CD4-positive, alpha-beta T cell treated with Interleukin-4 for 4 hours (primary cell): ENCODE results near the gene SNX17.
"Not testable (repeated sequence)": the region's sequence is repeated elsewhere in the genome, so short reads cannot be mapped to it uniquely, and the experiment has no call there.

Source experiments
- DNase-seq: peaks from one replicate; pipeline ENCODE4 v3.0.0-alpha.2; 2020

SNX17 gene

DNA sequence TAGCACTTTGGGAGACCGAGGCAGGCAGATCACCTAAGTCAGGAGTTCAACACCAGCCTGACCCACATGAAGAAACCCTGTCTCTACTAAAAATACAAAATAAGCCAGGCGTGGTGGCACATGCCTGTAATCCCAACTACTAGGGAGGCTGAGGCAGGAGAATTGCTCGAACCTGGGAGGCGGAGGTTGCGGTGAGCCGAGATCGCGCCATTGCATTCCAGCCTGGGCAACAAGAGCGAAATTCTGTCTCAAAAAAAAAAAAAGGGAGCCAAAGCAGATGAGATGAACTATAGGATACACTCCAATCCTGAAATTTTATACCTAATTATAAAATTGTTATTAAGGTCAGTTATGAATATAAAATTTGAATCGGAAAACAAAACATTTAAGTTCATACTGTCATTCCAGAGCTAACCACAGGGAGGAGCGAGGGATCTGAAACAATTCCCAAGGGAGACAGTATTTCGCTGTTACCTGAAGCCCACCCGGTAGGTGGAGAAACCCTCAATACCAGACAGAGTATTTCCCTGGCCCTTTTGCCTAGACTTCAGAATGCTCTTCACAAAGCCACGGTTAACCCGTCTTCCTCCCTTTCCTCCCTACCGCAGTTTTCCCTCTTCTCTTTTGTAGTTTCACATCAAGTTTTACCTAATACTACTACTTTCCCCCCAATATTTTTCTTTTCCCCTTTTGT, 37.5 kb downstream of the SNX17 start:
- no peak for DNase-seq

DNA sequence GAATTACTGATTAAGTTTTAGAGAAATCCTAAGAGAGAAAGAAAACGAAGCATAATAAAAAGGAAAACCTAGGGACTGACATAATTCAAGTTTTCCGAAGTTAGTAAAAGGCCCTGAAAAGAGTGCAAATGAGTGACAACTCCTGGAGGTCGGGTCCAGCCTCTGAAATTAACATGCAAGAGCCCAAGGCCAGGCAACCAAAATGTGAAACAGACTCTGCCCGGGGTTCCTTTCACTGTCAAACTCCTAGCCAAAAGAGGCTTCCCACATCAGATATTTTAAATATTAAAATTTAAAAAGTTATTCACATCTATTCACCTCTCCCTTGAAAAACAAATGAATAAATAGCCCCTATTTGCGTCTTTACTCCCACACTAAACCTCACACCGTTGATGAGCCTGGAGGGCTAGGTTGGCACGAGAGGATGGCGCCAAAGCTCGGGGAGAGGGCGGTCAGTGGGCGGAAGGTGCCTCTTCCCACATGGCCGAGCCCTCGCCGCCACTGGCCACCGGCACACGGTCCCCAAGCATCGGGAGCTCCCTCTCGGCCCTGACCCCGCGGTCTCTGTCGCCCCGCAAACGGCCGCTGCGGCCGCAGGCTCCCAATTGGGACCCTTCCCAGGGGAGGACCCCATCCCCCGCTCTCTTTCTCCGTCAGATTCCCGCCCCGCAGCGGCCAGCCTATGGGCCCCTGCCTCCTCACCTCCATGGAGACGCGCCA, 38.3 kb downstream of the SNX17 start:
- DNase-seq, result no peak

DNA sequence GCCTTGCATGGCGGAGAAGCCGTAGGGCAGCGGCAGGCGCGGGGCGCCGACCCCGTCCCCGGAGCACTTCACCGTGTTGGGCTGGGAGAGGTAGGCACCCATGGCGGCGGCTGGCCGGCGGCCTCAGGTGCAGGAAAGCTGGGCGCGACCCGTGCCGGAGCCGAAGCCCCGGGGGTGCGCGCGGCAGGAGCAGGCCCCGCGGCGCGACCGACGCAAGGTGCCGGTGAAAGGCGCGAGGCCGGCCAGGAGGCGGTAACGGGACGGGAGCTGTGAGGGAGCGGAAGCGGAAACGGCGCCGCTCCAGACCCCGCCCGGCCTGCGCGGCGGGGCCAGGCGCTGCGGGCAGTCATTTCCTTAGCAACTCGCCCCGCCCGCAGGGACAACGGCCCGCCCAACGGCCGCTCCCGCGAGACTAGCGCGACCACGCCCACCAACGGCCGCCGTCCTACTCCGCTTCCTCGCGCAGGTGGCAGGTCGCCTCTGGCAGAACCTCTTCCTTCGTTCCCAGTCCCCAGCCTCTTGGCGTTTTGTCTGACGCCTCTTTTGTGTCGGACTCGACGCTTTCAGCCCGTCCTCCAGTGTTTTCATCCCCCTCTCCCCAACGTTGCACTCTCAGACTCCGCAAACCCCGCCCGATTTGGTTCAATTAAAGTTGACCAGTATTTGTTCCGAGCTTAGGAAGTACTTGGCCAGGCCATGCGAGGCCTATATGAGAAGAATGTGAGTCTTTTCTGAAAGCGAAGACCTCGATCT, 39.1 kb downstream of the SNX17 start, which contains the start of gene PPM1G:
Gene PPM1G (minus strand): TSS at position 271 of the 753 bp plus-strand sequence. CDS start 169 bp downstream, at position 102.
- peak; percentile 93 for DNase-seq

DNA sequence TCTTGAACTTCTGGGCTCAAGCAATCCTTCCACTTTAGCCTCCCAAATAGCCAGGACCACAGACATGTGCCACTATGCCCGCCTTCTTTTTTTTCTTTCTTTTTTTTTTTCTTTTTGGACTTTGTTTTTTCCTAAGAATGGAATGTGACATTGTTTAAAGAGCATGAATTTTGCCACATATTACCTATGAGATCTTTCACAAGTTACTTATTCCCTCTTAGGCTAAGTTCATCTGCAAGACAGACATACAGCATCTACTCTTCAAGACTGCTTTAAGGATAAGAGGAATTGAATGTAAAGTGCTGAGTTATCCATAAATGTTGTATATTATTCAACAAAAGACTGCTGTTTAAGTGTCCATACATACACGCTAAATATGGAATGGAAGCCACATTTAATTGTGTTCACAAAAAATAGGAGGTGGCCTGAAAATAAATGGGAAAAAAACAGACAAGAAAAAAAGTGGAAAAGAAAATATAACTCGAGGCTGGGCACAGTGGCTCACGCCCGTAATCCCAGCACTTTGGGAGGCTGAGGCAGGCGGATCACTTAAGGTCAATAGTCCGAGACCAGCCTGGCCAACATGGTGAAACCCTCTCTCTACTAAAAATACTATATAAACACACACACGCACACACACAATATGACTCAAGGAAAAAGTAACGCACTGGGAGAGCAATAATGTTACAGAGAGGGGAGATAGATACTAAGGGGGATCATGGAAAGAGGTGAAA, 42.2 kb downstream of the SNX17 start:
- DNase-seq, result no peak

DNA sequence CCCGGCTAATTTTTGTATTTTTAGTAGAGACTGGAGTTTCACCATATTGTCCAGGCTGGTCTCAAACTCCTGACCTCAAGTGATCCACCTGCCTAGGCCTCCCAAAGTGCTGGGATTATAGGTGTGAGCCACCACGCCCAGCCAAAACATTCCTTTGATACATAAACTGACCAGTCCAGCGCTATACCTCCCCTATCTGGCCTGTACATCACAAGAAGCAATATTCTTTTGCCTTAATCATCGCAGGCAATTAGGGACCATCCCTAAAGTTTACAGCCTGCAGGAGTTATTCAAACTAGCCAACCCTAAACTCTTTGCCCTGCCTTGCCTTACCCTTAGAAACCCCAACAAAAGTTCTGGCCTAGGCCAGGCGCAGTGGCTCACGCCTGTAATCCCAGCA, 45.7 kb downstream of the SNX17 start:
- no peak for DNase-seq

DNA sequence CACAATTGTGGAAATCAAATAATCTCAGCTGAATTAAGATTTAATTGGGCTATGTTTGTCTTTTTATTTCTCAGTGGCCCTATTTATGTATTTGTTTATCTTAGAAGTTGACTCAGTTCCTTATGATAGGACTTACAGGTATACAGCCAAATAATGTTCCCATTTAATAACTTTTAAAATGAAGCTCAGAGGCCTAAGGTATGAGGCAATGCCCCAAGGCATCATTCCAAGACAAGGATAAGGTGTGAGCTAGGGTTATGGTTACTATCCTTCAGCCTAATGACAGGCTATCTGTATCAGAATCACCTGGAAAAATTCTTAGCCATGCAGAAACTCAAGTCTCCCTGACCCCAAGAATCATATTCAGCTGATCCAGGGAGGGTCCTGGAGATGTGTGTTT, 50.6 kb downstream of the SNX17 start:
- DNase-seq, result no peak

DNA sequence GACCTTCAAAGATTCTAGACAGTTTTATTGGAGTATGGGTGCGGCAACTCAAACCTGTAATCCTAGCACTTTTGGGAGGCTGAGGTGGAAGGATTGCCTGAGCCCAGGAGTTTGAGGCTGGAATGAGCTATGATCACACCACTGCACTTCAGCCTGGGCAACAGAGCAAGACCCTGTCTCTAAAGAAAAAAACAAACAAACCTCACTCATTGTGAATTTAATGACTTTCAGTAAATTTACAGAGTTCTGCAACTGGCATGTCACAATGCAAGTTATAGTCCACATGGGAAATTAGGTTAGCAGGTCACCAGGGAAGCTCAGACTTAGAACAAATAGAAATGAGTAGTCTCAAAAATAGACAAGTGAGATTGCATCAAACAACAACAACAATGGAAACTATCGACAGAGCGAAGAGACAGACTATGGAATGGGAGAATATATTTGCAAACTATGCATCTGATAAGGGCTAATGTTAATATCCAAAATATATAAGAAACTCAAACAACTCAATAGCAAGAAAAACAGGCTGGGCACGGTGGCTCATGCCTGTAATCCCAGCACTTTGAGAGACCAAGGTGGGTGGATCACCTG, 51.3 kb downstream of the SNX17 start:
- DNase-seq, result no peak

DNA sequence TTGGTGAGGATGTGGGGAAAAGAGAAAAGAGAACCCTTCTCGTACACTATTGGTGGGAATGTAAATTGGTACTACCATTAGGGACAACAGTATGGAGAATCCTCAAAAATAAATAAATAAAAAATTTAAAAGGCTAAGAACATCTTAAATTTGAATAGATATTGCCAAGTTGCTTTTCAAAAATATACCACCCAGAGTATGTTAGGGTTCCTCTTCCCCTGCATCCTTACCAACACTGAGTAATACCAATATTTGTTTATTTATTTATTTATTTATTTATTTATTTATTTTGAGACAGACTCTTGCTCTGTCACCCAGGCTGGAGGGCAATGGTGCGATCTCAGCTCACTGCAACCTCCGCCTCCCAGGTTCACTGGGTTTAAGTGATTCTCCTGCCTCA, 52.5 kb downstream of the SNX17 start:
- no peak for DNase-seq

DNA sequence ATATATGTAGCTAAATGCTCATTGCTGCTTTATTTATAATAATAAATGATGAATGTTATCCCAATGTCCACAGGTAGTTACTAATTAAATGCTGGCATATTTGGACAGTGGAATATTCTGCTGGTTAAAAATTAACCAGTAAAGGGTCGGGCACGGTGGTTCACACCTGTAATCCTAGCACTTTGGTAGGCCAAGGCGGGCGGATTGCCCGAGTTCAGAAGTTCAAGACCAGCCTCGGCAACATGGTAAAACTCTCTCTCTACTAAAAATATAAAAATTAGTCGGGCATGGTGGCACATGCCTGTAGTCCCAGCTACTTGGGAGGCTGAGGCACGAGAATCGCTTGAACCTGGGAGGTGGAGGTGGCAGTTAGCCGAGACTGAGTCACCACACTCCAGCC, 54.6 kb downstream of the SNX17 start:
- not testable (repeated sequence) for DNase-seq
